H4 (cell line): ENCODE results near the gene MAPKAP1. TPM values are rescaled to one million over a fixed set of nuclear protein-coding genes. Genes with fewer than 3 reads are reported as not detected.

Experiments used
- DNase-seq: peaks from one replicate; pipeline ENCODE4 v3.0.0-alpha.2; 2015; ENCODE audit warnings: low spot score
- total RNA-seq: library from RNA; depleted of rRNA; stranded (reverse); fragments of >200 nt; shearing (Covaris generic); gene quantifications from 2 replicates; pipeline ENCODE4 v1.2.3, GENCODE V29; 2014

Gene MAPKAP1
- total RNA-seq, 1 experiment from 2014 or later: 84.3 TPM

DNA sequence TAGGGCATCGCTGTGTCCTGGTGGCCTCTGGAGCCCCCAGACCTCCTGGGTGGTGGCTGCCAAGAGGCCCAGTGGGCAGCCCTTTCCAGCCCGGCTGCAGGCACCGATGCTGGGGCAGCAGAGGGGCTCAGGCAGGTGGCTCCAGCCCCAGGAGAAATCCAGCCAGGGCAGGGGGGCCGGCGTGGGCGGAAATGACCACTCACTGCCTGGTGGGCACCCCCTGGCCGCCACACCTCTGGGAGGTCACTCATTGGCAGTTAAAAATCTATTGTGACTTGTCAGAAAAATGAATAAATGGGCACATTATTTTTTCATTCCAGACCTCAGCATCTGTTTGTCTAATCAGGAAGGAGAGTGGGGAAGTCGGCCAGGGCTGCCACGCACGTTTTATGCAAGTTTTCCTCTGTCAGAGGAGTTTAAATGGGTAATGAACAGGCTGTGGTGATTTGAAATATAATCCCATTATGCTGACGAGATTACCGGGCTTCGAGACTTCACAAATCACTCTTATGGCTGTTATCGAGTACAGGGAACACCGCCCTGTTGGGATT is 273.5 kb downstream of the MAPKAP1 start:
- no peak for DNase-seq

DNA sequence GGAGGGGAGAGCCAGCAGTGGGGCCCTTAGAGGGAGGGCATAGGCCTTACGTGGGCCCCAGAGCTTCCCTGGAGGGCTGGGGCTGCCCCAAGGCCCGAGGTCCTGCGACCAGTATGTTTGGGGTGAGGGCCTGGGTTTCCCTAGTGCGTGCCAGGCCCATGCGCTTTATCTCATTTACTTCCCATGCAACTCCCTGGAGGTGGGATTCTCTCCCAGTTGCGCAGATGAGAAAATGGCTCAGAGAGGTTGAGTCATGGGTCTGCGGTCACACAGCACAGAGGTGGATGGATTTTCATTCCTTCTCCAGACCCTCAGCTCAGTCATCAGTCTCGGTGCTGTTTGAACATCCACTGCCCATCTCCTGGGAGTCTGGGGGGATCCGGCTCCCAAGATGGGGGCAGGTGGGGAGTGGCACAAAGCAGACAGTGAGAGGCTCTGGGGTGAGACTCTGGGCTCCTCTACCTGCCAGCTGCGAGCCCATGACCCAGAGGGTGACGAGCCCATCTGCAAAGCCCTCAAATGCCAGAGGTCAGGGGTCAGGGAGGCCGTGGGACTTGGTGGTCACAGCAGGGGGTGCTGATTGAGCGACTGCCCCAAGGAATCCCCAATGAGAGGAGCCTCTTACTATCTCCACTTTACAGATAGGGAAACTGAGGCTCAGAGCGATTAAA is 274.2 kb downstream of the MAPKAP1 start:
- DNase-seq: no peak

GRCh38 chr9:125431741-125432271 is 275.2 kb downstream of the MAPKAP1 start:
- DNase-seq: no peak

DNA sequence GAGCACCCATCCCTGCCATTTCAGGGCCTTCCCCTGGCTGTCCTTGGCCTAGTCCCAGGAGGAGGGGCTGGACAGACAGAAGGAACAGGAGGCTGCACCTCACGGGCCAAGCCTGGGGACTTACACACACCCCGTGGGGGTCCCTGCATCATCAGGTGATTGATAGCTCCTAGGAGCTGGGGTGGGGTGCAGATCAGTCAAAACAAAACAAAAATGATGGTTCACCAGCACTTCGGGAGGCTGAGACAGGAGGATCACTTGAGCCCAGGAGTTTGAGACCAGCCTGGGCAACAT is 276.0 kb downstream of the MAPKAP1 start:
- no peak for DNase-seq

GRCh38 chr9:125430161-125431011 is 276.6 kb downstream of the MAPKAP1 start:
- no peak for DNase-seq

GRCh38 chr9:125429476-125430160 is 277.4 kb downstream of the MAPKAP1 start:
- no peak for DNase-seq

- no peak for DNase-seq
These were observed 278.0 kb downstream of the MAPKAP1 start for GRCh38 chr9:125428902-125429467.

GRCh38 chr9:125428060-125428901 is 278.7 kb downstream of the MAPKAP1 start:
- DNase-seq: no peak

- DNase-seq: no peak
These were observed 279.5 kb downstream of the MAPKAP1 start for GRCh38 chr9:125427556-125427955.

DNA sequence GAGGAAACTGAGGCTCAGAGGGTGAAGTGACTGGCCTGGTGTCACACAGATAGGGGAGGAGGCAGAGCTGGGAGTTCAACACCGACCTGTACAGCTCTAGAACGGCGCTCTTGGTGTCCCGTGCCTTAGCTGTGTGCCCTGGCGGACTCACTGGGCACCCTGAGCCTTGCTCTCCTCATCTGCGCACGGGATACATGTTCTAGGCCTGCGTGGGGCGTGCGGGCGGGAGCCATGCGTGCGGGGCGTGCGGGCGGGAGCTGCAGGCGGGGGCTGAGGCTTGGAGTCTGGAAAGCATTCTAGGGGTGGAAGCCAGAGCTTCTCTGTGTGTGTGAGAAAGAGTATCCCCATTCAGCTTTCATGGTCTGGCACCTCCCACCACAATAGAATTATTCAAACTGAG is 280.1 kb downstream of the MAPKAP1 start:
- DNase-seq: no peak

DNA sequence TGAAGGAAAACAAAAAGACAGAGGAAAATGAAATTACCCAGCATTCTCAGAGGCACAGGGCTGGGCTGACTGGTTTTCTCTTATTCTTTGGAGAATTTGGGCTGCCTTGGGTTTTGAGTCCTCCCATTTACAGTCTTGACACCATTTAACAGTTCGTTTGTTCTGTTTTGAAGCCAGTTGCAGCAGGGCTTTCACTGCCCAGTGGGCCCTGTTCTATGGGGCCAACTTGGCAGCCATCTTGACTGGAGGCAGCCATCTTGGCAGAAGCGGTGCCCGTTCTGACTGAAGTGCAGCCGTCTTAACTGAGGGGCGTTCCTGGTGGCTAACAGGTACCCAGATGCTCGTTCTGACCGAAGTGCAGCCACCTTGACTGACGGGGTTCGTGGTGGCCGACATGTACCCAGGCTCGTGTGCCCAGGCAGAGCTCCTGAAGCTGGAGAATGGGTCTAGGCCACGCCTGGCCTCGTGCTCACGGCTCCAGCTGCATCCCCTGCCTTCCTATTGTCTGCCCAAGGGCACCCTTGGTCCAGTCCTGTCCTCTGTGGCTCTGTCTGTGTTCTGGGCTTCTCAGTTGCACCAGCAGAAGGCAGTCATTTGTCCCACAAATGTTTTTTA is 281.0 kb downstream of the MAPKAP1 start:
- no peak for DNase-seq

- no peak for DNase-seq
These were observed 281.7 kb downstream of the MAPKAP1 start for GRCh38 chr9:125425170-125425897.

GRCh38 chr9:125423964-125424363 is 283.0 kb downstream of the MAPKAP1 start:
- no peak for DNase-seq

- DNase-seq: no peak
These were observed 284.2 kb downstream of the MAPKAP1 start for GRCh38 chr9:125422853-125423252.

- DNase-seq: no peak
These were observed 285.3 kb downstream of the MAPKAP1 start for GRCh38 chr9:125421591-125422181.

DNA sequence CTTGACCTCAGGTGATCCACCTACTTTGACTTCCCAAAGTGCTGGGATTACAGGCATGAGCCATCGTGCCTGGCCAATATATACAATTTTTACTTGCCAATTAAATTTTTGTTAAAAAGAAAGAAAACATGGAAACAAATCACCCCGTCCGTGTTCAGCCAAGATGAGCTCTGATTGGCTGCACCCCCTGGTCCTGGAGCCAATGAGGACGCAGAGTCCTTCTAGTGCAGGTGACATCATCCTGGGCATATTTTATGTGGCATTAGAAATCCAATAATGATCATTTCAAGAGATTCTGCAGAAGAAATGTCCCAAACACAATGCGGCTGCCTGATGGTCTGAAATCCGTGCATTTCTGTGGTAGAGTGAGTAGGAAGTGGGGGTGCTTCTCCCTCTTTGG is 285.8 kb downstream of the MAPKAP1 start:
- no peak for DNase-seq

DNA sequence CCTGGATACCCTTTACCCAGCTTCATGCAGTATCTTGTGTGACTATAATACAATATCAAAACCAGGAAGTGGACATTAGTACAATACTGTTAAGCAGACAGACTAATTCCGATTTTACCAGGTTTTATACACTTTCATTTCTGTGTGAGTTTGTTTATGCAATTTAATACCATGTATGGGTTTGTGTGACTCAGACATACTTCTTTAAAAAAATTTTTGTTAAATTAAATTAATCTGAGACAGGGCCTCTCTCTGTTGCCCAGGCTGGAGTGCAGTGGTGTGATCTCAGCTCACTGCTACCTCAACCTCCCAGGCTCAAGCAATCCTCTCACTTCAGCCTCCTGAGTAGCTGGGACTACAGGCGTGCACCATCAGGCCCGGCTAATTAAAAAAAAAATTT is 288.6 kb downstream of the MAPKAP1 start:
- DNase-seq: no peak

DNA sequence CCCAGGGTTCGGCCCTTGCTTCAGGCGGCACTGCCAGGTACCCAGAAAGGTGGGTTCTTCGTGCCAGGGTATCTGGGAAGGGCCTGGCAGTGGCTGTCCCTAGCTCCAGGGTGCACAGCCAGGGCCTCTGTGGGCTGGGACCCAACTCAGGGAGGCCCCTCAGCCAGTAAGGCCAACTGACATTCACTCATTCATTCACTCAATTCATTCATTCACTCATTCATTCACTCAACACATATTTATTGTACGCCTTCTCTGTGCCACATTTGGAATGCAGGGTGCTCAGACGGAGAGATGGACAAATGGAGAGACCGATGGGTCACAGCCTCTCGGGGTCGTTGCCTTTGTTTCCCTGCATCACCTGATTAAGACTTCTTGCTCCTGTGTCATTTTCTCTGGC is 290.5 kb downstream of the MAPKAP1 start:
- DNase-seq: no peak
